HEK293 (cell line): ENCODE results near the gene EPHA2.

Source experiments
- CTCF ChIA-PET: fragments of 350-600 bp; formaldehyde crosslinking; extraction: SDS; loops from one replicate; lab custom pipeline; 2021; ENCODE audit warnings: antibody characterized with exemption; lab: Yijun Ruan, JAX
- POLR2A ChIA-PET: fragments of 300-600 bp; formaldehyde crosslinking; extraction: SDS; loops from one replicate; lab custom pipeline; 2020; ENCODE audit warnings: antibody characterized with exemption, inconsistent platforms; lab: Yijun Ruan, JAX
- H3K27ac ChIP-seq: fragments of 200-500 bp; sonication (Bioruptor generic); 2 replicates; pipeline ENCODE4 v1.5.1; 2014; ENCODE audit warnings: low read depth, low read length, control low read depth, inconsistent platforms; ENCODE audit errors: extremely low read depth
- H3K36me3 ChIP-seq, 2 experiments: fragments of 200-500 bp in 1 of 2; sonication (Bioruptor generic) in 1 of 2; 1 replicate in 1 of 2; 2 replicates in 1 of 2; pipeline ENCODE4 v1.5.1; 2014 to 2017; ENCODE audit warnings: inconsistent platforms in 2 of 2, low read length in 2 of 2; ENCODE audit not compliant: control insufficient read depth in 2 of 2, insufficient read depth in 1 of 2
- H3K4me1 ChIP-seq: fragments of 200-500 bp; sonication (Bioruptor generic); 2 replicates; pipeline ENCODE4 v1.5.1; 2014; ENCODE audit warnings: mild to moderate bottlenecking, low read length, inconsistent platforms; ENCODE audit not compliant: control insufficient read depth, insufficient read depth
- H3K4me3 ChIP-seq: 2 replicates; pipeline ENCODE4 v1.5.1; 2011; ENCODE audit warnings: low read depth, mild to moderate bottlenecking, control low read depth, low read length, moderate library complexity
- H3K9me3 ChIP-seq: fragments of 200-500 bp; sonication (Bioruptor generic); 2 replicates; pipeline ENCODE4 v1.5.1; 2014; ENCODE audit warnings: low read depth, low read length, inconsistent platforms; ENCODE audit not compliant: control insufficient read depth, insufficient read depth
- KLF8 ChIP-seq: fragments of 450-650 bp; formaldehyde crosslinking; IDR thresholded peaks from 2 replicates; pipeline ENCODE4 v1.5.1; 2016; ENCODE audit warnings: missing biosample characterization, missing genetic modification characterization
- OVOL3 ChIP-seq: fragments of 450-650 bp; formaldehyde crosslinking; IDR thresholded peaks from 2 replicates; pipeline ENCODE4 v1.5.1; 2016; ENCODE audit warnings: missing biosample characterization, missing genetic modification characterization
- TRIM28 ChIP-seq: IDR thresholded peaks from 2 replicates; pipeline ENCODE4 v1.6.1; 2011; ENCODE audit warnings: low read length, control low read depth, borderline replicate concordance
- ZBTB7A ChIP-seq: fragments of 450-650 bp; formaldehyde crosslinking; IDR thresholded peaks from 2 replicates; pipeline ENCODE4 v1.5.1; 2016; ENCODE audit warnings: low read depth, missing biosample characterization, missing genetic modification characterization
- ZNF423 ChIP-seq: fragments of 450-650 bp; formaldehyde crosslinking; IDR thresholded peaks from 2 replicates; pipeline ENCODE4 v1.5.1; 2016; ENCODE audit warnings: missing biosample characterization, missing genetic modification characterization
- ZNF623 ChIP-seq: fragments of 450-650 bp; formaldehyde crosslinking; IDR thresholded peaks from 2 replicates; pipeline ENCODE4 v1.5.1; 2016; ENCODE audit warnings: missing biosample characterization, missing genetic modification characterization
- ZNF654 ChIP-seq: fragments of 450-650 bp; formaldehyde crosslinking; IDR thresholded peaks from 2 replicates; pipeline ENCODE4 v1.5.1; 2016; ENCODE audit warnings: low read depth, missing biosample characterization, missing genetic modification characterization
- ZNF707 ChIP-seq: fragments of 450-650 bp; formaldehyde crosslinking; IDR thresholded peaks from 2 replicates; pipeline ENCODE4 v1.5.1; 2016; ENCODE audit warnings: missing biosample characterization, missing genetic modification characterization
- ZNF776 ChIP-seq: fragments of 450-650 bp; formaldehyde crosslinking; IDR thresholded peaks from 2 replicates; pipeline ENCODE4 v1.5.0; 2017; ENCODE audit warnings: missing biosample characterization, missing genetic modification characterization, borderline replicate concordance
- ZNF837 ChIP-seq: fragments of 450-650 bp; formaldehyde crosslinking; IDR thresholded peaks from 2 replicates; pipeline ENCODE4 v1.5.1; 2016; ENCODE audit warnings: missing biosample characterization, missing genetic modification characterization
- ZSCAN16 ChIP-seq: fragments of 450-650 bp; formaldehyde crosslinking; IDR thresholded peaks from 2 replicates; pipeline ENCODE4 v1.5.1; 2016; ENCODE audit warnings: missing biosample characterization, missing genetic modification characterization
- TF ChIP-seq, protein P1 (sequence below): fragments of 450-650 bp; formaldehyde crosslinking; IDR thresholded peaks from 2 replicates; pipeline ENCODE4 v1.5.1; 2016; ENCODE audit warnings: missing biosample characterization, missing genetic modification characterization
- TF ChIP-seq, protein P2 (sequence below): fragments of 450-650 bp; formaldehyde crosslinking; IDR thresholded peaks from 2 replicates; pipeline ENCODE4 v1.5.1; 2017; ENCODE audit warnings: missing biosample characterization, missing genetic modification characterization
- TF ChIP-seq, protein P3 (sequence below): fragments of 450-650 bp; formaldehyde crosslinking; IDR thresholded peaks from 2 replicates; pipeline ENCODE4 v1.5.1; 2017; ENCODE audit warnings: missing biosample characterization, missing genetic modification characterization
- TF ChIP-seq, protein P4 (sequence below): fragments of 450-650 bp; formaldehyde crosslinking; IDR thresholded peaks from 2 replicates; pipeline ENCODE4 v1.5.1; 2016; ENCODE audit warnings: missing biosample characterization, missing genetic modification characterization
- TF ChIP-seq, protein P5 (sequence below): fragments of 450-650 bp; formaldehyde crosslinking; IDR thresholded peaks from 2 replicates; pipeline ENCODE4 v1.5.1; 2016; ENCODE audit warnings: missing biosample characterization, missing genetic modification characterization

Gene EPHA2

DNA sequence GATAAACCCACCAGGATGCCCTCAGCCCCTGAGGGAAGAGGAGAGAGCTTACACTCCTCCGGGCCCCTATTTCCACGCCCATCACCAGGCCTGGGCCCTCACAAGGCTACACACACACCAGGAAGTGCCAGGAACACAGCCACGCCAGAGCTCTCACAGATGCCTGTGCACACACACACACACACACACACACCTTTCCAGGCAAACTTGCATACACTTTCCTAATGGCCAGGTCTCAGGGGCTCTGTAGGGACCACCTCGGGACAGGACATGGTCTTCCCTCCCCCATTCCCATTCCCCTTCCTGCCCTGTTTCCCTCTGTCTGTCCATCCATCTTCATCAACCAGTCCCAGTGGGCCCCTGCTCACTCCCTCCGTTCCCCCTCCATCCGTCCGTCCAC is 9.7 kb upstream of the EPHA2 start (continued):
- TF ChIP-seq, protein P1, sequence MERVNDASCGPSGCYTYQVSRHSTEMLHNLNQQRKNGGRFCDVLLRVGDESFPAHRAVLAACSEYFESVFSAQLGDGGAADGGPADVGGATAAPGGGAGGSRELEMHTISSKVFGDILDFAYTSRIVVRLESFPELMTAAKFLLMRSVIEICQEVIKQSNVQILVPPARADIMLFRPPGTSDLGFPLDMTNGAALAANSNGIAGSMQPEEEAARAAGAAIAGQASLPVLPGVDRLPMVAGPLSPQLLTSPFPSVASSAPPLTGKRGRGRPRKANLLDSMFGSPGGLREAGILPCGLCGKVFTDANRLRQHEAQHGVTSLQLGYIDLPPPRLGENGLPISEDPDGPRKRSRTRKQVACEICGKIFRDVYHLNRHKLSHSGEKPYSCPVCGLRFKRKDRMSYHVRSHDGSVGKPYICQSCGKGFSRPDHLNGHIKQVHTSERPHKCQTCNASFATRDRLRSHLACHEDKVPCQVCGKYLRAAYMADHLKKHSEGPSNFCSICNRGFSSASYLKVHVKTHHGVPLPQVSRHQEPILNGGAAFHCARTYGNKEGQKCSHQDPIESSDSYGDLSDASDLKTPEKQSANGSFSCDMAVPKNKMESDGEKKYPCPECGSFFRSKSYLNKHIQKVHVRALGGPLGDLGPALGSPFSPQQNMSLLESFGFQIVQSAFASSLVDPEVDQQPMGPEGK (tag by site-specific recombination) = peak; percentile 6; the same call in 1 of the 2 replicates
- no peak for TF ChIP-seq ZNF837 (tag by site-specific recombination)
- no peak for TF ChIP-seq TRIM28

DNA sequence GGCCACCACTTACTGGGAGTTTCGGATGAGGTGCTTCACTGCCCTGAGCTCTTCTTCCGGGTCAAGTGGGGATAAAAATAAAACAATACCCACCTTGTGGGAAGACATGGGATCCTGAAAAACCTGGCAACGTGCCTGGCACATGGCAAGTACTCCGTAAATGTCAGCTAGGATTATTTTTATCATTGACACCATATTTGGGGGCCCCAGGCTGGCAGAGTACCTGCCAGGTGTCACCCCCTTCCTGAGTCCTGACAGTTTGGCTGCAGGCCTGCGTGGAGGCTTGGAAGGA is 9.2 kb upstream of the EPHA2 start:
- ChIA-PET POLR2A (interaction anchor here (1.4 to 3.8 kb wide), 3 partner anchors 9 to 11 kb away, joined by 6 to 27 read pairs (median 18); partner anchors contain the start of gene EPHA2), CTCF (interaction anchor here (1.0 to 2.2 kb wide), 4 partner anchors 17 to 91 kb away, joined by 3 to 11 read pairs (median 4); no protein-coding TSS in a partner anchor)
- Histone ChIP-seq H3K4me1 (peaks cover 5% of the 10 kb centered on the region), H3K4me3 (no peak overlapping the region), H3K9me3 (no peaks in the 10 kb centered on the region), H3K27ac (no peak overlapping the region)
- TF ChIP-seq KLF8 (tag by site-specific recombination) (no peak), ZNF707 (tag by site-specific recombination) (no peak), ZSCAN16 (tag by site-specific recombination) (no peak), OVOL3 (tag by site-specific recombination) (no peak), ZNF654 (no peak), ZNF623 (tag by site-specific recombination) (no peak), ZNF776 (tag by site-specific recombination) (no peak), ZBTB7A (tag by site-specific recombination) (no peak), ZNF423 (tag by site-specific recombination) (no peak)
- TF ChIP-seq, protein P2, sequence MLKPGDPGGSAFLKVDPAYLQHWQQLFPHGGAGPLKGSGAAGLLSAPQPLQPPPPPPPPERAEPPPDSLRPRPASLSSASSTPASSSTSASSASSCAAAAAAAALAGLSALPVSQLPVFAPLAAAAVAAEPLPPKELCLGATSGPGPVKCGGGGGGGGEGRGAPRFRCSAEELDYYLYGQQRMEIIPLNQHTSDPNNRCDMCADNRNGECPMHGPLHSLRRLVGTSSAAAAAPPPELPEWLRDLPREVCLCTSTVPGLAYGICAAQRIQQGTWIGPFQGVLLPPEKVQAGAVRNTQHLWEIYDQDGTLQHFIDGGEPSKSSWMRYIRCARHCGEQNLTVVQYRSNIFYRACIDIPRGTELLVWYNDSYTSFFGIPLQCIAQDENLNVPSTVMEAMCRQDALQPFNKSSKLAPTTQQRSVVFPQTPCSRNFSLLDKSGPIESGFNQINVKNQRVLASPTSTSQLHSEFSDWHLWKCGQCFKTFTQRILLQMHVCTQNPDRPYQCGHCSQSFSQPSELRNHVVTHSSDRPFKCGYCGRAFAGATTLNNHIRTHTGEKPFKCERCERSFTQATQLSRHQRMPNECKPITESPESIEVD (tag by site-specific recombination) = no peak
- TF ChIP-seq, protein P3, sequence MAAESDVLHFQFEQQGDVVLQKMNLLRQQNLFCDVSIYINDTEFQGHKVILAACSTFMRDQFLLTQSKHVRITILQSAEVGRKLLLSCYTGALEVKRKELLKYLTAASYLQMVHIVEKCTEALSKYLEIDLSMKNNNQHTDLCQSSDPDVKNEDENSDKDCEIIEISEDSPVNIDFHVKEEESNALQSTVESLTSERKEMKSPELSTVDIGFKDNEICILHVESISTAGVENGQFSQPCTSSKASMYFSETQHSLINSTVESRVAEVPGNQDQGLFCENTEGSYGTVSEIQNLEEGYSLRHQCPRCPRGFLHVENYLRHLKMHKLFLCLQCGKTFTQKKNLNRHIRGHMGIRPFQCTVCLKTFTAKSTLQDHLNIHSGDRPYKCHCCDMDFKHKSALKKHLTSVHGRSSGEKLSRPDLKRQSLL (tag by site-specific recombination) = no peak
- TF ChIP-seq, protein P4, sequence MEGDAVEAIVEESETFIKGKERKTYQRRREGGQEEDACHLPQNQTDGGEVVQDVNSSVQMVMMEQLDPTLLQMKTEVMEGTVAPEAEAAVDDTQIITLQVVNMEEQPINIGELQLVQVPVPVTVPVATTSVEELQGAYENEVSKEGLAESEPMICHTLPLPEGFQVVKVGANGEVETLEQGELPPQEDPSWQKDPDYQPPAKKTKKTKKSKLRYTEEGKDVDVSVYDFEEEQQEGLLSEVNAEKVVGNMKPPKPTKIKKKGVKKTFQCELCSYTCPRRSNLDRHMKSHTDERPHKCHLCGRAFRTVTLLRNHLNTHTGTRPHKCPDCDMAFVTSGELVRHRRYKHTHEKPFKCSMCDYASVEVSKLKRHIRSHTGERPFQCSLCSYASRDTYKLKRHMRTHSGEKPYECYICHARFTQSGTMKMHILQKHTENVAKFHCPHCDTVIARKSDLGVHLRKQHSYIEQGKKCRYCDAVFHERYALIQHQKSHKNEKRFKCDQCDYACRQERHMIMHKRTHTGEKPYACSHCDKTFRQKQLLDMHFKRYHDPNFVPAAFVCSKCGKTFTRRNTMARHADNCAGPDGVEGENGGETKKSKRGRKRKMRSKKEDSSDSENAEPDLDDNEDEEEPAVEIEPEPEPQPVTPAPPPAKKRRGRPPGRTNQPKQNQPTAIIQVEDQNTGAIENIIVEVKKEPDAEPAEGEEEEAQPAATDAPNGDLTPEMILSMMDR (tag by site-specific recombination) = no peak
- TF ChIP-seq, protein P5, sequence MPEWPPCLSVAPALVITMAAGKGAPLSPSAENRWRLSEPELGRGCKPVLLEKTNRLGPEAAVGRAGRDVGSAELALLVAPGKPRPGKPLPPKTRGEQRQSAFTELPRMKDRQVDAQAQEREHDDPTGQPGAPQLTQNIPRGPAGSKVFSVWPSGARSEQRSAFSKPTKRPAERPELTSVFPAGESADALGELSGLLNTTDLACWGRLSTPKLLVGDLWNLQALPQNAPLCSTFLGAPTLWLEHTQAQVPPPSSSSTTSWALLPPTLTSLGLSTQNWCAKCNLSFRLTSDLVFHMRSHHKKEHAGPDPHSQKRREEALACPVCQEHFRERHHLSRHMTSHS (tag by site-specific recombination) = no peak
- TF ChIP-seq, all 188 proteins: peak for 0
- no peaks in the 10 kb centered on the region for H3K36me3 ChIP-seq
